NCI-H146 (cell line): ENCODE results near the gene GPRC5C.
A peak's percentile ranks its signal among the peaks of the same experiment; 100 is the strongest.
"Not testable (repeated sequence)": the region's sequence is repeated elsewhere in the genome, so short reads cannot be mapped to it uniquely, and the experiment has no call there.

Experiments
- DNase-seq: peaks from one replicate; lab custom pipeline; 2025; lab: John Stamatoyannopoulos, UW

Gene GPRC5C

GRCh38 chr17:74431568-74432423 lies at the start of gene GPRC5C:
Gene GPRC5C, plus strand, starts transcription at chr17:74432088. Its CDS starts 7,689 bp downstream, at chr17:74439777.
- DNase-seq = peak; percentile 53

- DNase-seq = no peak
These were observed 48.7 kb upstream of the GPRC5C start for GRCh38 chr17:74383141-74383540.

GRCh38 chr17:74385201-74385600 lies 46.7 kb upstream of the GPRC5C start:
- DNase-seq = no peak

GRCh38 chr17:74386386-74386785 lies 45.5 kb upstream of the GPRC5C start:
- DNase-seq = no peak

- no peak for DNase-seq
These were observed 44.3 kb upstream of the GPRC5C start for GRCh38 chr17:74387365-74388218.

- DNase-seq = no peak
These were observed 42.7 kb upstream of the GPRC5C start for GRCh38 chr17:74389084-74389753.

- DNase-seq = no peak
These were observed 41.8 kb upstream of the GPRC5C start for GRCh38 chr17:74389937-74390679.

GRCh38 chr17:74390680-74391653 lies 40.9 kb upstream of the GPRC5C start:
- DNase-seq = no peak

- no peak for DNase-seq
These were observed 40.1 kb upstream of the GPRC5C start for GRCh38 chr17:74391771-74392170.

GRCh38 chr17:74392848-74393247 lies 39.0 kb upstream of the GPRC5C start:
- DNase-seq = no peak

GRCh38 chr17:74393346-74393942 lies 38.4 kb upstream of the GPRC5C start:
- no peak for DNase-seq

- DNase-seq = no peak
These were observed 37.5 kb upstream of the GPRC5C start for GRCh38 chr17:74394275-74394950.

- DNase-seq = no peak
These were observed 36.9 kb upstream of the GPRC5C start for GRCh38 chr17:74394977-74395376.

GRCh38 chr17:74396567-74396966 lies 35.3 kb upstream of the GPRC5C start:
- no peak for DNase-seq

- no peak for DNase-seq
These were observed 29.8 kb upstream of the GPRC5C start for GRCh38 chr17:74402048-74402447.

- no peak for DNase-seq
These were observed 28.3 kb upstream of the GPRC5C start for GRCh38 chr17:74403512-74404137.

GRCh38 chr17:74404218-74404617 lies 27.7 kb upstream of the GPRC5C start:
- no peak for DNase-seq

GRCh38 chr17:74404789-74405188 lies 27.1 kb upstream of the GPRC5C start:
- no peak for DNase-seq

- DNase-seq = not testable (repeated sequence)
These were observed 26.6 kb upstream of the GPRC5C start for GRCh38 chr17:74405311-74405710.
